ENCODE results near the gene LHFPL2. TPM values are rescaled to one million over a fixed set of nuclear protein-coding genes. Genes with fewer than 3 reads are reported as not detected.

LHFPL2 gene
- total and polyA plus RNA-seq, 9 of the 15 experiments (the other 6 are each of a cell fraction or from before 2014, with no cell fraction given): 1.0 to 6.6 (median 4.6) TPM

DNA sequence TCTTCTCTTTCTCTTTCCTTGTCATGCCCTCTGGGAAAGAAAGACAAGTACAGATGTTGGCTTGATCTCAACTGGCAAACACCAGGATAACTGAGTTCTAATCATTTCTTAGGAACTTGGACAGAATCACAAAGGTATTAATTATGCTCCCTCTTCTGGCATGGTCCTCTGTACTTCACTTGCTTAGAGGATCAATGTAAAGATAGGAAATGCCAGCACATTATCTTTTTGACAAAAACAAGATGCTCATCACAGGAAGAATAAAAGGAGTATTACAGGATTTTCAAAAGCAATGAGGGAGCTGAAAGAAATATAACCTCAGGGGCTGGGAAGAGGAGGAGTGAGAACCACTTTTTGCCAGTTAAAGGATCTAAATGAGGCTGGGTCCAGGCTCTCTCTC is 70.6 kb downstream of the LHFPL2 start:
- no peaks in the 10 kb centered on the region for H3K9me3 ChIP-seq (replicated peaks; ENCODE audit: control insufficient read depth, insufficient read depth, low read depth, low read length)
- no peak overlapping the region for H3K4me3 ChIP-seq
- intact Hi-C loops (cut with micrococcal nuclease): no loop called here
- no peaks in the 10 kb centered on the region for H3K36me3 ChIP-seq (ENCODE audit: control insufficient read depth, insufficient read depth, low read length)
- no peak for ATAC-seq
- H4K20me1 ChIP-seq (replicated peaks; ENCODE audit: control insufficient read depth, insufficient read depth, low read length): no peaks in the 10 kb centered on the region
- H3K9me1 ChIP-seq (ENCODE audit: control insufficient read depth, insufficient read depth, low read length): no peaks in the 10 kb centered on the region
- no peak for DNase-seq (ENCODE audit: extremely low read depth in 1 of 4, low spot score in 3 of 4)
- POLR2A ChIA-PET: interaction anchor here (1.2 to 1.3 kb wide), 3 partner anchors 10 to 16 kb away, joined by 3 to 4 read pairs (median 3); no protein-coding TSS in a partner anchor
- peaks cover 0 to 8% of the 10 kb centered on the region in 2 experiments; a peak in 2 of 5 replicates for H3K4me1 ChIP-seq (replicated peaks in 1 of 2; ENCODE audit: control insufficient read depth in 2 of 2, insufficient read depth in 2 of 2, low read length in 2 of 2)
- no peaks in the 10 kb centered on the region for H3K27me3 ChIP-seq (ENCODE audit: control insufficient read depth in 2 of 2, insufficient read depth in 2 of 2, low read length in 2 of 2)
- CTCF ChIA-PET (ENCODE audit: low intra/inter-chr PET ratio): no interaction called here
- no peak overlapping the region for H3K9ac ChIP-seq (ENCODE audit: insufficient read depth in 1 of 2, low read depth in 2 of 2, low read length in 2 of 2)
- in situ Hi-C loops (cut with MboI): no loop called here
- H2AFZ ChIP-seq (ENCODE audit: low read depth, low read length): no peak overlapping the region
- no peaks in the 10 kb centered on the region for H3K79me2 ChIP-seq (ENCODE audit: control insufficient read depth, insufficient read depth, low read length)
- BruUV-seq (replicated peaks): no TSS peak
- no peak overlapping the region for H3K27ac ChIP-seq (ENCODE audit: extremely low read depth, low read depth, low read length)
- TF ChIP-seq, protein P1, sequence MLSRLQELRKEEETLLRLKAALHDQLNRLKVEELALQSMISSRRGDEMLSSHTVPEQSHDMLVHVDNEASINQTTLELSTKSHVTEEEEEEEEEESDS (CRISPR knock-in tag; IDR thresholded peaks at IDR 0.05): no peak
- TF ChIP-seq CEBPB (tag; IDR thresholded peaks at IDR 0.05): no peak
- no peak for TF ChIP-seq CTBP1 (IDR thresholded peaks at IDR 0.05; ENCODE audit: borderline replicate concordance)
- TF ChIP-seq, protein P2, sequence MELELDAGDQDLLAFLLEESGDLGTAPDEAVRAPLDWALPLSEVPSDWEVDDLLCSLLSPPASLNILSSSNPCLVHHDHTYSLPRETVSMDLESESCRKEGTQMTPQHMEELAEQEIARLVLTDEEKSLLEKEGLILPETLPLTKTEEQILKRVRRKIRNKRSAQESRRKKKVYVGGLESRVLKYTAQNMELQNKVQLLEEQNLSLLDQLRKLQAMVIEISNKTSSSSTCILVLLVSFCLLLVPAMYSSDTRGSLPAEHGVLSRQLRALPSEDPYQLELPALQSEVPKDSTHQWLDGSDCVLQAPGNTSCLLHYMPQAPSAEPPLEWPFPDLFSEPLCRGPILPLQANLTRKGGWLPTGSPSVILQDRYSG (tag; conservative IDR thresholded peaks at IDR 0.05; ENCODE audit: low read depth): no peak
- TF ChIP-seq ESRRA (IDR thresholded peaks at IDR 0.05; ENCODE audit: borderline replicate concordance, low read depth): no peak
- TF ChIP-seq, protein P3, sequence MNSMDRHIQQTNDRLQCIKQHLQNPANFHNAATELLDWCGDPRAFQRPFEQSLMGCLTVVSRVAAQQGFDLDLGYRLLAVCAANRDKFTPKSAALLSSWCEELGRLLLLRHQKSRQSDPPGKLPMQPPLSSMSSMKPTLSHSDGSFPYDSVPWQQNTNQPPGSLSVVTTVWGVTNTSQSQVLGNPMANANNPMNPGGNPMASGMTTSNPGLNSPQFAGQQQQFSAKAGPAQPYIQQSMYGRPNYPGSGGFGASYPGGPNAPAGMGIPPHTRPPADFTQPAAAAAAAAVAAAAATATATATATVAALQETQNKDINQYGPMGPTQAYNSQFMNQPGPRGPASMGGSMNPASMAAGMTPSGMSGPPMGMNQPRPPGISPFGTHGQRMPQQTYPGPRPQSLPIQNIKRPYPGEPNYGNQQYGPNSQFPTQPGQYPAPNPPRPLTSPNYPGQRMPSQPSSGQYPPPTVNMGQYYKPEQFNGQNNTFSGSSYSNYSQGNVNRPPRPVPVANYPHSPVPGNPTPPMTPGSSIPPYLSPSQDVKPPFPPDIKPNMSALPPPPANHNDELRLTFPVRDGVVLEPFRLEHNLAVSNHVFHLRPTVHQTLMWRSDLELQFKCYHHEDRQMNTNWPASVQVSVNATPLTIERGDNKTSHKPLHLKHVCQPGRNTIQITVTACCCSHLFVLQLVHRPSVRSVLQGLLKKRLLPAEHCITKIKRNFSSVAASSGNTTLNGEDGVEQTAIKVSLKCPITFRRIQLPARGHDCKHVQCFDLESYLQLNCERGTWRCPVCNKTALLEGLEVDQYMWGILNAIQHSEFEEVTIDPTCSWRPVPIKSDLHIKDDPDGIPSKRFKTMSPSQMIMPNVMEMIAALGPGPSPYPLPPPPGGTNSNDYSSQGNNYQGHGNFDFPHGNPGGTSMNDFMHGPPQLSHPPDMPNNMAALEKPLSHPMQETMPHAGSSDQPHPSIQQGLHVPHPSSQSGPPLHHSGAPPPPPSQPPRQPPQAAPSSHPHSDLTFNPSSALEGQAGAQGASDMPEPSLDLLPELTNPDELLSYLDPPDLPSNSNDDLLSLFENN (IDR thresholded peaks at IDR 0.05; ENCODE audit: low read depth in 2 of 2, low read length in 2 of 2): no peak
- no peak for TF ChIP-seq SAFB2 (IDR thresholded peaks at IDR 0.05; ENCODE audit: borderline replicate concordance, low read depth, low read length, severe bottlenecking)
- TF ChIP-seq, protein P4, sequence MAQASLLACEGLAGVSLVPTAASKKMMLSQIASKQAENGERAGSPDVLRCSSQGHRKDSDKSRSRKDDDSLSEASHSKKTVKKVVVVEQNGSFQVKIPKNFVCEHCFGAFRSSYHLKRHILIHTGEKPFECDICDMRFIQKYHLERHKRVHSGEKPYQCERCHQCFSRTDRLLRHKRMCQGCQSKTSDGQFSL (CRISPR knock-in tag; IDR thresholded peaks at IDR 0.05): no peak
- TF ChIP-seq, protein P4 (tag; IDR thresholded peaks at IDR 0.05): no peak
- TF ChIP-seq ZNF134 (CRISPR knock-in tag; conservative IDR thresholded peaks at IDR 0.05): no peak
- no peak for TF ChIP-seq MTA3 (IDR thresholded peaks at IDR 0.05; ENCODE audit: borderline replicate concordance)
- TF ChIP-seq TBL1XR1 (IDR thresholded peaks at IDR 0.05; ENCODE audit: low read length in 2 of 2): no peak
- TF ChIP-seq ZNF146 (CRISPR knock-in tag; IDR thresholded peaks at IDR 0.05; ENCODE audit: unreplicated experiment): no peak
- TF ChIP-seq ZZZ3 (IDR thresholded peaks at IDR 0.05): no peak
- no peak for TF ChIP-seq ZNF785 (CRISPR knock-in tag; IDR thresholded peaks at IDR 0.05)
- TF ChIP-seq ILK (tag; IDR thresholded peaks at IDR 0.05; ENCODE audit: borderline replicate concordance, low read depth): no peak
- TF ChIP-seq RBM34 (IDR thresholded peaks at IDR 0.05; ENCODE audit: borderline replicate concordance, insufficient read depth, low read length): no peak
- H3K4me2 ChIP-seq (ENCODE audit: insufficient read depth, low read length): no peak overlapping the region
- no peak for FAIRE-seq

Measured in K562 (cell line).